ENCODE results near the gene TTC22. TPM values are rescaled to one million over a fixed set of nuclear protein-coding genes. Genes with fewer than 3 reads are reported as not detected.

Gene TTC22
- total RNA-seq, 1 experiment from 2014 or later: 17.2 TPM

DNA sequence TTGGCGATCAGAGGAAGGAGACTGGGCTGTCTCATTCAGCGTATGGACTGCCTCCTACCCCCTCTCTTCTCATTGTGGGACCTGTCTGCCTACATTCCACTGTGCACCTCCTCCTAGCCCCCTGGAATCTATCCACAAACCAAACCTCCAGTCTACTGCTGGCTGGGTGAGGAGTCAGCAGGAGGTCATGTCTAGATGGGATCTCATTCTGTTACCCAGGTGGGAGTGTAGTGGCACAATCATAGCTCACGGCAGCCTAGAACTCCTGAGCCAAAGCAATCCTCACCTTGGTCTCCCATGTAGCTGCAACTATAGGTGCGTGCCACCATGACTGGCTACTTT, 18.0 kb upstream of the TTC22 start:
- Mint-ChIP-seq H3K27me3 (ENCODE audit: unreplicated experiment) (peaks cover 37% of the 10 kb centered on the region), H3K9me3 (ENCODE audit: low read depth, unreplicated experiment) (peaks cover 3% of the 10 kb centered on the region), H3K4me3 (ENCODE audit: low read depth, unreplicated experiment) (no peak overlapping the region), H3K36me3 (ENCODE audit: insufficient read depth, unreplicated experiment) (no peaks in the 10 kb centered on the region), H3K4me1 (ENCODE audit: low read depth, unreplicated experiment) (peaks cover 8% of the 10 kb centered on the region), H3K27ac (ENCODE audit: unreplicated experiment) (no peak overlapping the region)
- TF ChIP-seq, protein P1, sequence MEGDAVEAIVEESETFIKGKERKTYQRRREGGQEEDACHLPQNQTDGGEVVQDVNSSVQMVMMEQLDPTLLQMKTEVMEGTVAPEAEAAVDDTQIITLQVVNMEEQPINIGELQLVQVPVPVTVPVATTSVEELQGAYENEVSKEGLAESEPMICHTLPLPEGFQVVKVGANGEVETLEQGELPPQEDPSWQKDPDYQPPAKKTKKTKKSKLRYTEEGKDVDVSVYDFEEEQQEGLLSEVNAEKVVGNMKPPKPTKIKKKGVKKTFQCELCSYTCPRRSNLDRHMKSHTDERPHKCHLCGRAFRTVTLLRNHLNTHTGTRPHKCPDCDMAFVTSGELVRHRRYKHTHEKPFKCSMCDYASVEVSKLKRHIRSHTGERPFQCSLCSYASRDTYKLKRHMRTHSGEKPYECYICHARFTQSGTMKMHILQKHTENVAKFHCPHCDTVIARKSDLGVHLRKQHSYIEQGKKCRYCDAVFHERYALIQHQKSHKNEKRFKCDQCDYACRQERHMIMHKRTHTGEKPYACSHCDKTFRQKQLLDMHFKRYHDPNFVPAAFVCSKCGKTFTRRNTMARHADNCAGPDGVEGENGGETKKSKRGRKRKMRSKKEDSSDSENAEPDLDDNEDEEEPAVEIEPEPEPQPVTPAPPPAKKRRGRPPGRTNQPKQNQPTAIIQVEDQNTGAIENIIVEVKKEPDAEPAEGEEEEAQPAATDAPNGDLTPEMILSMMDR (IDR thresholded peaks at IDR 0.05; ENCODE audit: unreplicated experiment): no peak
- intact Hi-C loops (cut with micrococcal nuclease; ENCODE audit: unreplicated experiment): no loop called here
- no TSS peak for BruUV-seq (replicated peaks)
- CTCF ChIA-PET: no interaction called here
- DNase-seq: no peak

DNA sequence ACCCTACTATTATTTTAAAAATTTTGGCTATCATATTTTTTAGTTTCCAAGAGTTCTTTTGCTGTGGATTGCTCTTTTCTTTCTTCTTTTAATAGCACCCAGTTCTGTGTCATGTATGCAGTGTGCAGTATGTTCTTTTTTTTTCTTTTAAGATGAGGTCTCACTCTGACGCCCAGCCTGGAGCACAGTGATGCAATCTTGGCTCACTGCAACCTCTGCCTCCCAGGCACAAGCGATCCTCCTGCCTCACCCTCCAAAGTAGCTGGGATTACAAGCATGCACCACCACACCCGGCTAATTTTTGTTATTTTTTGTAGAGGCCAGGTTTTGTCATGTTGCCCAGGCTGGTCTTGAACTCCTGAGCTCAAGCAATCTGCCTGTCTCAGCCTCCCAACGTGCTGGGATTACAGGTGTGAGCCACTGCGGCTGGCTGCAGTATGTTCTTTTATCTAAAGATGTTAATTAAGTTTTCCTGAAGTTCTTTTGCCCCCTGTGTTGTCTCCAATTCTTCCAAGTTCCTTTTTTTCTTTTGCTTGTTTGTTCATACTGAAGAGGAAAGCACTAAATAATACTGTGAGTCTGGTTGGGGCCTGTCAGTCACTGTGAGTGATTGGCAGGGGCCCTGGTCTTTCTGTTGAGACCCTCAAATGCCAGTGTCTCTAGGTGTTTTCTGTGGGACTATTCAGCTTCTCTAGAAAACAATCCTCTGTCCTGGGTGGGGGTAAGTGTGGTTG, 17.5 kb upstream of the TTC22 start:
- H3K4me3 Mint-ChIP-seq (ENCODE audit: low read depth, unreplicated experiment): no peak overlapping the region
- H3K9me3 Mint-ChIP-seq (ENCODE audit: low read depth, unreplicated experiment): peaks cover 3% of the 10 kb centered on the region
- CTCF ChIA-PET: no interaction called here
- no peak for DNase-seq
- TF ChIP-seq, protein P1 (IDR thresholded peaks at IDR 0.05; ENCODE audit: unreplicated experiment): no peak
- H3K27me3 Mint-ChIP-seq (ENCODE audit: unreplicated experiment): peaks cover 37% of the 10 kb centered on the region
- H3K36me3 Mint-ChIP-seq (ENCODE audit: insufficient read depth, unreplicated experiment): no peaks in the 10 kb centered on the region
- intact Hi-C loops (cut with micrococcal nuclease; ENCODE audit: unreplicated experiment): no loop called here
- peaks cover 8% of the 10 kb centered on the region for H3K4me1 Mint-ChIP-seq (ENCODE audit: low read depth, unreplicated experiment)
- no peak overlapping the region for H3K27ac Mint-ChIP-seq (ENCODE audit: unreplicated experiment)
- no TSS peak for BruUV-seq (replicated peaks)

- peaks cover 8% of the 10 kb centered on the region for H3K4me1 Mint-ChIP-seq (ENCODE audit: low read depth, unreplicated experiment)
- no peaks in the 10 kb centered on the region for H3K36me3 Mint-ChIP-seq (ENCODE audit: insufficient read depth, unreplicated experiment)
- H3K4me3 Mint-ChIP-seq (ENCODE audit: low read depth, unreplicated experiment): no peak overlapping the region
- TF ChIP-seq, protein P1 (IDR thresholded peaks at IDR 0.05; ENCODE audit: unreplicated experiment): no peak
- BruUV-seq (replicated peaks): no TSS peak
- H3K9me3 Mint-ChIP-seq (ENCODE audit: low read depth, unreplicated experiment): no peaks in the 10 kb centered on the region
- peaks cover 37% of the 10 kb centered on the region for H3K27me3 Mint-ChIP-seq (ENCODE audit: unreplicated experiment)
- intact Hi-C loops (cut with micrococcal nuclease; ENCODE audit: unreplicated experiment): no loop called here
- H3K27ac Mint-ChIP-seq (ENCODE audit: unreplicated experiment): no peak overlapping the region
- CTCF ChIA-PET: no interaction called here
- DNase-seq: no peak
These were observed 15.8 kb upstream of the TTC22 start for GRCh38 chr1:54816951-54817350.

DNA sequence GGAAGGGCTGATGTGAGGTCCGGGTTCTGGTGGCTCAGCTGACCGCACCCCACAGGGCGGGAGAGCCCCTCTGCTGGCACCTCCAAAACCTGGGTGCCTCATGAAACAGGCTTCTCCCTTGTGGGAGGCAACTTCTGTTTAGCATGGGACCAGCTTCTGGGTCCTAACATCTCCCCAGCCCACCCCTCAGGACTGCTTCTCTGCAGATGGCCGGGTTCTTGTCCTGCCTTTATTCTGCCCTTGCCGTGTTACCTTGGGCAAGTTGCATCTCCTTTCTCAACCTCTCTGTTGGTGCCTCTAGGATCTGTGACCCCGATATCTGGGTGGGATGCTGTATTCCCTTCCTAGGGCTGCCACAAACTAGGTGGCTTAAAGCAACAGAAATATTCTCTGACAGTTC, 15.0 kb upstream of the TTC22 start:
- BruUV-seq (replicated peaks): no TSS peak
- DNase-seq: no peak
- intact Hi-C loops (cut with micrococcal nuclease; ENCODE audit: unreplicated experiment): no loop called here
- Mint-ChIP-seq H3K4me3 (ENCODE audit: low read depth, unreplicated experiment) (no peak overlapping the region), H3K36me3 (ENCODE audit: insufficient read depth, unreplicated experiment) (no peaks in the 10 kb centered on the region), H3K4me1 (ENCODE audit: low read depth, unreplicated experiment) (peaks cover 10% of the 10 kb centered on the region), H3K27ac (ENCODE audit: unreplicated experiment) (no peak overlapping the region), H3K9me3 (ENCODE audit: low read depth, unreplicated experiment) (no peaks in the 10 kb centered on the region), H3K27me3 (ENCODE audit: unreplicated experiment) (peaks cover 43% of the 10 kb centered on the region)
- CTCF ChIA-PET: no interaction called here
- TF ChIP-seq, protein P1 (IDR thresholded peaks at IDR 0.05; ENCODE audit: unreplicated experiment): no peak

All from Calu3 (cell line).